ENCODE measurements around the gene ALG3. TPM values are rescaled to one million over a fixed set of nuclear protein-coding genes. Genes with fewer than 3 reads are reported as not detected.
A peak's percentile ranks its signal among the peaks of the same experiment; 100 is the strongest.

ALG3 gene
- total RNA-seq, 1 experiment from 2014 or later = 33.2 TPM

- in situ Hi-C loops (cut with HindIII; ENCODE audit: low pct_unique_long_range_greater_than_20kb, low sequenced_read_pairs) = no loop called here
- no peak for DNase-seq (ENCODE audit: low read depth)
Measured at GRCh38 chr3:184223946-184224345, 24.8 kb downstream of the ALG3 start.

- no peak for DNase-seq (ENCODE audit: low read depth)
- in situ Hi-C loops (cut with HindIII; ENCODE audit: low pct_unique_long_range_greater_than_20kb, low sequenced_read_pairs) = no loop called here
Measured at GRCh38 chr3:184222521-184222920, 26.2 kb downstream of the ALG3 start.

- in situ Hi-C loops (cut with HindIII; ENCODE audit: low pct_unique_long_range_greater_than_20kb, low sequenced_read_pairs) = no loop called here
- DNase-seq (ENCODE audit: low read depth) = no peak
Measured at GRCh38 chr3:184218814-184219213, 29.9 kb downstream of the ALG3 start.

- in situ Hi-C loops (cut with HindIII; ENCODE audit: low pct_unique_long_range_greater_than_20kb, low sequenced_read_pairs) = no loop called here
- no peak for DNase-seq (ENCODE audit: low read depth)
Measured at GRCh38 chr3:184211718-184212117, 37.0 kb downstream of the ALG3 start.

GRCh38 chr3:184211297-184211696 is 37.5 kb downstream of the ALG3 start:
- DNase-seq (ENCODE audit: low read depth) = no peak
- in situ Hi-C loops (cut with HindIII; ENCODE audit: low pct_unique_long_range_greater_than_20kb, low sequenced_read_pairs) = no loop called here

- in situ Hi-C loops (cut with HindIII; ENCODE audit: low pct_unique_long_range_greater_than_20kb, low sequenced_read_pairs) = no loop called here
- DNase-seq (ENCODE audit: low read depth) = no peak
Measured at GRCh38 chr3:184209146-184209923, 39.4 kb downstream of the ALG3 start.

GRCh38 chr3:184203526-184203925 is 45.2 kb downstream of the ALG3 start:
- in situ Hi-C loops (cut with HindIII; ENCODE audit: low pct_unique_long_range_greater_than_20kb, low sequenced_read_pairs) = no loop called here
- peak; percentile 18 for DNase-seq (ENCODE audit: low read depth)

- in situ Hi-C loops (cut with HindIII; ENCODE audit: low pct_unique_long_range_greater_than_20kb, low sequenced_read_pairs) = no loop called here
- DNase-seq (ENCODE audit: low read depth) = no peak
Measured at GRCh38 chr3:184200825-184201224, 47.9 kb downstream of the ALG3 start.

GRCh38 chr3:184198509-184198908 is 50.3 kb downstream of the ALG3 start:
- no peak for DNase-seq (ENCODE audit: low read depth)
- in situ Hi-C loops (cut with HindIII; ENCODE audit: low pct_unique_long_range_greater_than_20kb, low sequenced_read_pairs) = no loop called here

- in situ Hi-C loops (cut with HindIII; ENCODE audit: low pct_unique_long_range_greater_than_20kb, low sequenced_read_pairs) = no loop called here
- no peak for DNase-seq (ENCODE audit: low read depth)
Measured at GRCh38 chr3:184196536-184196935, 52.2 kb downstream of the ALG3 start.

GRCh38 chr3:184193991-184194539 is 54.7 kb downstream of the ALG3 start:
- in situ Hi-C loops (cut with HindIII; ENCODE audit: low pct_unique_long_range_greater_than_20kb, low sequenced_read_pairs) = no loop called here

GRCh38 chr3:184192889-184193288 is 55.9 kb downstream of the ALG3 start:
- in situ Hi-C loops (cut with HindIII; ENCODE audit: low pct_unique_long_range_greater_than_20kb, low sequenced_read_pairs) = no loop called here
- no peak for DNase-seq (ENCODE audit: low read depth)

More at GRCh38 chr3:184193991-184194539, 54.7 kb downstream of the ALG3 start:
- no peak for DNase-seq (ENCODE audit: low read depth)

Other genes with a start within 250 kb of the ALG3 start
- 2.2 and 11.1 TPM in 2 replicates for gene ABCC5, start 231.1 kb downstream of the ALG3 start, total RNA-seq (2014; rRNA removed; shearing (Covaris generic); ENCODE audit: low replicate concordance)
- gene HTR3D, start 217.2 kb downstream of the ALG3 start, total RNA-seq (2014; rRNA removed; shearing (Covaris generic); ENCODE audit: low replicate concordance) = not detected in 2 replicates
- not detected in 2 replicates for gene HTR3C, start 195.9 kb downstream of the ALG3 start, total RNA-seq (2014; rRNA removed; shearing (Covaris generic); ENCODE audit: low replicate concordance)
- not detected in 2 replicates for gene HTR3E, start 151.9 kb downstream of the ALG3 start, total RNA-seq (2014; rRNA removed; shearing (Covaris generic); ENCODE audit: low replicate concordance)
- 43.1 and 50.5 TPM in 2 replicates for gene EIF2B5, start 113.6 kb downstream of the ALG3 start, total RNA-seq (2014; rRNA removed; shearing (Covaris generic); ENCODE audit: low replicate concordance)
- gene DVL3, start 93.6 kb downstream of the ALG3 start, total RNA-seq (2014; rRNA removed; shearing (Covaris generic); ENCODE audit: low replicate concordance) = 28.8 and 45.6 TPM in 2 replicates
- 712 and 818 TPM in 2 replicates for gene AP2M1, start 74.1 kb downstream of the ALG3 start, total RNA-seq (2014; rRNA removed; shearing (Covaris generic); ENCODE audit: low replicate concordance)
- 52.1 and 65.6 TPM in 2 replicates for gene ABCF3, start 62.8 kb downstream of the ALG3 start, total RNA-seq (2014; rRNA removed; shearing (Covaris generic); ENCODE audit: low replicate concordance)
- 0.57 and 5.7 TPM in 2 replicates for gene VWA5B2, start 19.4 kb downstream of the ALG3 start, total RNA-seq (2014; rRNA removed; shearing (Covaris generic); ENCODE audit: low replicate concordance)
- gene EEF1AKMT4, start 710 bp upstream of the ALG3 start, total RNA-seq (2014; rRNA removed; shearing (Covaris generic); ENCODE audit: low replicate concordance) = 17.4 and 19.1 TPM in 2 replicates
- gene CAMK2N2, start 12.6 kb upstream of the ALG3 start, total RNA-seq (2014; rRNA removed; shearing (Covaris generic); ENCODE audit: low replicate concordance) = not detected in 2 replicates
- not detected in 2 replicates for gene ECE2, start 27.1 kb upstream of the ALG3 start, total RNA-seq (2014; rRNA removed; shearing (Covaris generic); ENCODE audit: low replicate concordance)
- gene PSMD2, start 50.3 kb upstream of the ALG3 start, total RNA-seq (2014; rRNA removed; shearing (Covaris generic); ENCODE audit: low replicate concordance) = 533 and 581 TPM in 2 replicates
- gene EIF4G1, start 65.6 kb upstream of the ALG3 start, total RNA-seq (2014; rRNA removed; shearing (Covaris generic); ENCODE audit: low replicate concordance) = 250 and 257 TPM in 2 replicates
- 33.4 and 39.2 TPM in 2 replicates for gene FAM131A, start 88.6 kb upstream of the ALG3 start, total RNA-seq (2014; rRNA removed; shearing (Covaris generic); ENCODE audit: low replicate concordance)
- gene CLCN2, start 112.6 kb upstream of the ALG3 start, total RNA-seq (2014; rRNA removed; shearing (Covaris generic); ENCODE audit: low replicate concordance) = 2.0 and 20.2 TPM in 2 replicates
- 139 and 169 TPM in 2 replicates for gene POLR2H, start 112.7 kb upstream of the ALG3 start, total RNA-seq (2014; rRNA removed; shearing (Covaris generic); ENCODE audit: low replicate concordance)
- gene THPO, start 129.2 kb upstream of the ALG3 start, total RNA-seq (2014; rRNA removed; shearing (Covaris generic); ENCODE audit: low replicate concordance) = 0.61 TPM in 1 of 2 replicates, not detected in the other
- 0.84 TPM in 1 of 2 replicates, not detected in the other for gene CHRD, start 131.1 kb upstream of the ALG3 start, total RNA-seq (2014; rRNA removed; shearing (Covaris generic); ENCODE audit: low replicate concordance)

Measured in Caki2 (cell line).